Measurements from ENCODE around the gene KRT12.

KRT12 gene

GRCh38 chr17:40909755-40910154, 42.7 kb upstream of the KRT12 start:
- no peak for TF ChIP-seq CTCF (IDR thresholded peaks at IDR 0.05; ENCODE audit: low read depth, low read length)
- H3K4me3 ChIP-seq (ENCODE audit: low read depth, low read length), result no peak overlapping the region

GRCh38 chr17:40909351-40909750, 42.3 kb upstream of the KRT12 start:
- peak; percentile 71 for TF ChIP-seq CTCF (IDR thresholded peaks at IDR 0.05; ENCODE audit: low read depth, low read length)
- H3K4me3 ChIP-seq (ENCODE audit: low read depth, low read length), result no peak overlapping the region

GRCh38 chr17:40906613-40907012, 39.6 kb upstream of the KRT12 start:
- no peak overlapping the region for H3K4me3 ChIP-seq (ENCODE audit: low read depth, low read length)
- no peak for TF ChIP-seq CTCF (IDR thresholded peaks at IDR 0.05; ENCODE audit: low read depth, low read length)

GRCh38 chr17:40905370-40905769, 38.3 kb upstream of the KRT12 start:
- no peak overlapping the region for H3K4me3 ChIP-seq (ENCODE audit: low read depth, low read length)
- no peak for TF ChIP-seq CTCF (IDR thresholded peaks at IDR 0.05; ENCODE audit: low read depth, low read length)

GRCh38 chr17:40903129-40903847, 36.3 kb upstream of the KRT12 start:
- no peak overlapping the region for H3K4me3 ChIP-seq (ENCODE audit: low read depth, low read length)
- TF ChIP-seq CTCF (IDR thresholded peaks at IDR 0.05; ENCODE audit: low read depth, low read length), result no peak

GRCh38 chr17:40902498-40902897, 35.5 kb upstream of the KRT12 start:
- no peak for TF ChIP-seq CTCF (IDR thresholded peaks at IDR 0.05; ENCODE audit: low read depth, low read length)
- no peak overlapping the region for H3K4me3 ChIP-seq (ENCODE audit: low read depth, low read length)

- TF ChIP-seq CTCF (IDR thresholded peaks at IDR 0.05; ENCODE audit: low read depth, low read length), result no peak
- no peak overlapping the region for H3K4me3 ChIP-seq (ENCODE audit: low read depth, low read length)
Measured at GRCh38 chr17:40901981-40902474, 35.0 kb upstream of the KRT12 start.

All from WI38 (cell line).